Measurements from ENCODE around the gene PRR12. TPM values are rescaled to one million over a fixed set of nuclear protein-coding genes. Genes with fewer than 3 reads are reported as not detected.

Gene PRR12
- 15.6 TPM for total RNA-seq
- long read RNA-seq, partial matches to known transcripts = 3 of 4 reads
- long read RNA-seq, other reads (novel, unspliced or antisense) = 1 of 4 reads

GRCh38 chr19:49590971-49591730 lies at the start of gene PRR12:
Gene PRR12 (plus strand): TSS chr19:49591182. CDS start chr19:49591655, 473 bp downstream.
- DNase-seq = peak; percentile 77
- intact Hi-C loops (cut with micrococcal nuclease) = no loop called here
- peak; percentile 69 for ATAC-seq

- intact Hi-C loops (cut with micrococcal nuclease) = loop anchor here (5.0 kb wide), 1 partner anchor 35 kb away; no protein-coding TSS in a partner anchor
- no peak for ATAC-seq
- DNase-seq = no peak
Observed at GRCh38 chr19:49541914-49542313, 49.1 kb upstream of the PRR12 start.

GRCh38 chr19:49542446-49542845 lies 48.5 kb upstream of the PRR12 start:
- ATAC-seq = no peak
- DNase-seq = no peak
- intact Hi-C loops (cut with micrococcal nuclease) = loop anchor here (5.0 kb wide), 1 partner anchor 35 kb away; no protein-coding TSS in a partner anchor

- ATAC-seq (no peak), DNase-seq (no peak)
- intact Hi-C loops (cut with micrococcal nuclease) = loop anchor here (5.0 kb wide), 1 partner anchor 36 kb away; no protein-coding TSS in a partner anchor
Observed at GRCh38 chr19:49543032-49543431, 48.0 kb upstream of the PRR12 start.

GRCh38 chr19:49544154-49544553 lies 46.8 kb upstream of the PRR12 start:
- ATAC-seq (no peak), DNase-seq (no peak)
- intact Hi-C loops (cut with micrococcal nuclease) = loop anchor here (5.0 kb wide), 1 partner anchor 37 kb away; no protein-coding TSS in a partner anchor

- intact Hi-C loops (cut with micrococcal nuclease) = no loop called here
- peak; percentile 90 for ATAC-seq
Observed at GRCh38 chr19:49546825-49547565, 44.0 kb upstream of the PRR12 start.

GRCh38 chr19:49549045-49549444 lies 41.9 kb upstream of the PRR12 start:
- intact Hi-C loops (cut with micrococcal nuclease) = no loop called here

More at GRCh38 chr19:49546825-49547565, 44.0 kb upstream of the PRR12 start:
- DNase-seq = no peak

GRCh38 chr19:49551531-49551930 lies 39.5 kb upstream of the PRR12 start:
- DNase-seq (no peak), ATAC-seq (no peak)
- intact Hi-C loops (cut with micrococcal nuclease) = no loop called here

More at GRCh38 chr19:49549045-49549444, 41.9 kb upstream of the PRR12 start:
- ATAC-seq (no peak), DNase-seq (no peak)

GRCh38 chr19:49552749-49553148 lies 38.2 kb upstream of the PRR12 start:
- intact Hi-C loops (cut with micrococcal nuclease) = no loop called here
- DNase-seq = no peak
- ATAC-seq = no peak

GRCh38 chr19:49553451-49554271 lies 37.3 kb upstream of the PRR12 start:
- ATAC-seq (no peak), DNase-seq (no peak)
- intact Hi-C loops (cut with micrococcal nuclease) = no loop called here

- DNase-seq (peak; percentile 30), ATAC-seq (peak; percentile 21)
Observed at GRCh38 chr19:49554701-49555181, 36.2 kb upstream of the PRR12 start.

GRCh38 chr19:49555600-49556411 lies 35.2 kb upstream of the PRR12 start:
- ATAC-seq (peak; percentile 55), DNase-seq (peak; percentile 54)
- intact Hi-C loops (cut with micrococcal nuclease) = no loop called here

More at GRCh38 chr19:49554701-49555181, 36.2 kb upstream of the PRR12 start:
- intact Hi-C loops (cut with micrococcal nuclease) = no loop called here

- intact Hi-C loops (cut with micrococcal nuclease) = no loop called here
- no peak for ATAC-seq
- no peak for DNase-seq
Observed at GRCh38 chr19:49556412-49557398, 34.3 kb upstream of the PRR12 start.

GRCh38 chr19:49557641-49558325 lies 33.2 kb upstream of the PRR12 start:
- no peak for DNase-seq
- intact Hi-C loops (cut with micrococcal nuclease) = no loop called here
- no peak for ATAC-seq

- DNase-seq = no peak
- ATAC-seq = no peak
- intact Hi-C loops (cut with micrococcal nuclease) = no loop called here
Observed at GRCh38 chr19:49558591-49558990, 32.4 kb upstream of the PRR12 start.

- intact Hi-C loops (cut with micrococcal nuclease) = no loop called here
- ATAC-seq (no peak), DNase-seq (no peak)
Observed at GRCh38 chr19:49559443-49559842, 31.5 kb upstream of the PRR12 start.

Data from left ventricle myocardium superior (tissue), 1 donor.